Stomach smooth muscle (tissue), 2 donors: ENCODE results near the gene PLCE1.
A peak's percentile ranks its signal among the peaks of the same experiment; 100 is the strongest.
"Not testable (repeated sequence)": the region's sequence is repeated elsewhere in the genome, so short reads cannot be mapped to it uniquely, and the experiment has no call there.

Experiments
- H3K27ac ChIP-seq: one replicate; pipeline ENCODE4 v1.7.0; 2013; ENCODE audit warnings: mild to moderate bottlenecking, low read length, inconsistent platforms
- H3K27me3 ChIP-seq, 2 donors: one replicate each; pipeline ENCODE4 v1.7.0; 2013; ENCODE audit warnings: low read length in 2 of 2; ENCODE audit not compliant: insufficient read depth in 2 of 2, control insufficient read depth in 1 of 2
- H3K36me3 ChIP-seq, 2 donors: one replicate each; pipeline ENCODE4 v1.7.0; 2013; ENCODE audit warnings: low read length in 2 of 2; ENCODE audit not compliant: control insufficient read depth in 2 of 2, insufficient read depth in 2 of 2
- H3K4me1 ChIP-seq: one replicate; pipeline ENCODE4 v1.7.0; 2013; ENCODE audit warnings: low read length; ENCODE audit not compliant: control insufficient read depth, insufficient read depth
- H3K4me3 ChIP-seq, 2 donors: one replicate each; pipeline ENCODE4 v1.7.0; 2013; ENCODE audit warnings: low read length in 2 of 2
- H3K9ac ChIP-seq, 2 donors: one replicate each; pipeline ENCODE4 v1.7.0; 2013; ENCODE audit warnings: low read length in 2 of 2, mild to moderate bottlenecking in 1 of 2
- H3K9me3 ChIP-seq, 2 donors: one replicate each; pipeline ENCODE4 v1.7.0; 2013; ENCODE audit warnings: low read length in 2 of 2; ENCODE audit not compliant: control insufficient read depth in 2 of 2
- donor health status: healthy.
- donor health status: Pancreatic carcinoma.

PLCE1 gene

GRCh38 chr10:93993782-93994437 is at the start of gene PLCE1:
Gene PLCE1, plus strand, starts transcription at chr10:93993931. Its CDS starts 37,116 bp downstream, at chr10:94031047.
- Histone ChIP-seq H3K9ac (peak within 1 kb of the TSS; percentile 41 to 60), H3K4me1 (peaks cover 16% of the 10 kb centered on the region), H3K27ac (no peak within 1 kb of the TSS), H3K9me3 (no peaks in the 10 kb centered on the region), H3K36me3 (no peaks in the 10 kb centered on the region), H3K4me3 (peak within 1 kb of the TSS; percentile 77 to 83), H3K27me3 (peaks cover 0 to 12% of the 10 kb centered on the region in 2 donors)

- H3K4me1 ChIP-seq, result no peaks in the 10 kb centered on the region
- no peaks in the 10 kb centered on the region for H3K27me3 ChIP-seq
- no peak overlapping the region for H3K9ac ChIP-seq
- no peaks in the 10 kb centered on the region for H3K9me3 ChIP-seq
- no peak overlapping the region for H3K4me3 ChIP-seq
- no peak overlapping the region for H3K27ac ChIP-seq
- H3K36me3 ChIP-seq, result no peaks in the 10 kb centered on the region
Observed at GRCh38 chr10:93945819-93946218, 47.9 kb upstream of the PLCE1 start.

DNA sequence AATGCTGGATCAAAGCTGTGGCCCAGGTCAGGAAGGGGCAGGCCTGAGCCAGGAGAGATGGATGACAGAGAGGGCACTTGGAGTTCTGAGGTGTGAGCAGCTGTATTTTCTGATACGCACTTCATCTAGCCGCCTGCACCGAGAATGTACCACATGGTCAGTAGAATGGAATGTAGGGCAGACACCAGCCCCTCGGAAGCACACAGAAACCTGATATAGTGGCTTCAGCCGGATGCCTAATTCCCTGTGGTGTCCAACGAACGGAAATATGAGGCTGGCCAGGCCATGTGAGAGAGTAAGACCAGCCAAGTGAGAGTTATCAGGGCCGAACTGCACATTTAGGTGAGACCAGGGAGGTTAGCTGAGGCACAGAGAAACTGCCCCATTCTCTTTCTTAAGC is 46.7 kb upstream of the PLCE1 start:
- H3K27ac ChIP-seq, result no peak overlapping the region
- no peaks in the 10 kb centered on the region for H3K36me3 ChIP-seq
- no peak overlapping the region for H3K4me3 ChIP-seq
- H3K4me1 ChIP-seq, result no peaks in the 10 kb centered on the region
- H3K9me3 ChIP-seq, result no peaks in the 10 kb centered on the region
- H3K27me3 ChIP-seq, result no peaks in the 10 kb centered on the region
- no peak overlapping the region for H3K9ac ChIP-seq

- no peak overlapping the region for H3K9ac ChIP-seq
- no peaks in the 10 kb centered on the region for H3K27me3 ChIP-seq
- no peaks in the 10 kb centered on the region for H3K36me3 ChIP-seq
- H3K4me1 ChIP-seq, result no peaks in the 10 kb centered on the region
- no peaks in the 10 kb centered on the region for H3K9me3 ChIP-seq
- no peak overlapping the region for H3K4me3 ChIP-seq
- no peak overlapping the region for H3K27ac ChIP-seq
Observed at GRCh38 chr10:93947524-93947923, 46.2 kb upstream of the PLCE1 start.

- Histone ChIP-seq H3K27me3 (no peaks in the 10 kb centered on the region), H3K9ac (no peak overlapping the region), H3K36me3 (no peaks in the 10 kb centered on the region), H3K9me3 (no peaks in the 10 kb centered on the region), H3K4me3 (no peak overlapping the region), H3K4me1 (no peaks in the 10 kb centered on the region), H3K27ac (no peak overlapping the region)
Observed at GRCh38 chr10:93951905-93952304, 41.8 kb upstream of the PLCE1 start.

- no peaks in the 10 kb centered on the region for H3K9me3 ChIP-seq
- H3K36me3 ChIP-seq, result no peaks in the 10 kb centered on the region
- H3K4me3 ChIP-seq, result no peak overlapping the region
- H3K9ac ChIP-seq, result no peak overlapping the region
- H3K27ac ChIP-seq, result no peak overlapping the region
- no peaks in the 10 kb centered on the region for H3K4me1 ChIP-seq
- no peaks in the 10 kb centered on the region for H3K27me3 ChIP-seq
Observed at GRCh38 chr10:93954299-93954698, 39.4 kb upstream of the PLCE1 start.

DNA sequence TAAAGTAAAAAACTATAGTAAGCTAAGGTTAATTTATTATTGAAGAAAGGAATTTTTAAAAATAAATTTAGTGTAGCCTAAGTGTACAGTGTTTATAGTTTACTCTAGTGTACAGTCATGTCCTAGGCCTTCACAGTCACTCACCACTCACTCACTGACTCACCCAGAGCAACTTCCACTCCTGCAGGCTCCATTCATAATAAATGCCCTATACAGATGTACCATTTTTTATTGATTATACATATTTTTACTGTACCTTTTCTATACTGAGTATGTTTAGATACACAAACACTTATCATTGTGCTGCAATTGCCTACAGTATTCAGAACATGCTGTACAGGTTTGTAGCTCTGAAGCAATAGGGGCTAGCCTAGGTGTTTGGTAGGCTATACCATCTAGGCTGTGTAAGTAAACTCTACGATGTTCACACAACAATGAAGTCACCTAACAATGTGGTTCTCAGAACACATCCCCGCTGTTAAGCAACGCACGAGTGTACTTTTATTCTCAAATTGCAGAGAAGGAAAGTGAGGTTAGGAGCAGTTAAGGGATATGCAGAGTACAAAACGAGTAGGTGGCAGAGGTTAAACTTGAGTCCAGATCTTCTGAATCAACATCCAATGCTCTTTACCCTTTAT is 38.9 kb upstream of the PLCE1 start:
- no peaks in the 10 kb centered on the region for H3K4me1 ChIP-seq
- no peaks in the 10 kb centered on the region for H3K27me3 ChIP-seq
- H3K36me3 ChIP-seq, result no peaks in the 10 kb centered on the region
- H3K9me3 ChIP-seq, result no peaks in the 10 kb centered on the region
- H3K27ac ChIP-seq, result no peak overlapping the region
- H3K4me3 ChIP-seq, result no peak overlapping the region
- no peak overlapping the region for H3K9ac ChIP-seq

- Histone ChIP-seq H3K4me1 (no peaks in the 10 kb centered on the region), H3K9me3 (no peaks in the 10 kb centered on the region), H3K9ac (no peak overlapping the region), H3K27ac (no peak overlapping the region), H3K4me3 (no peak overlapping the region), H3K27me3 (no peaks in the 10 kb centered on the region), H3K36me3 (no peaks in the 10 kb centered on the region)
Observed at GRCh38 chr10:93958834-93959233, 34.9 kb upstream of the PLCE1 start.

- not testable (repeated sequence) for H3K4me1 ChIP-seq, H3K9me3 ChIP-seq, H3K9ac ChIP-seq, H3K36me3 ChIP-seq, H3K27me3 ChIP-seq, H3K27ac ChIP-seq, H3K4me3 ChIP-seq
Observed at GRCh38 chr10:93960988-93961387, 32.7 kb upstream of the PLCE1 start.

DNA sequence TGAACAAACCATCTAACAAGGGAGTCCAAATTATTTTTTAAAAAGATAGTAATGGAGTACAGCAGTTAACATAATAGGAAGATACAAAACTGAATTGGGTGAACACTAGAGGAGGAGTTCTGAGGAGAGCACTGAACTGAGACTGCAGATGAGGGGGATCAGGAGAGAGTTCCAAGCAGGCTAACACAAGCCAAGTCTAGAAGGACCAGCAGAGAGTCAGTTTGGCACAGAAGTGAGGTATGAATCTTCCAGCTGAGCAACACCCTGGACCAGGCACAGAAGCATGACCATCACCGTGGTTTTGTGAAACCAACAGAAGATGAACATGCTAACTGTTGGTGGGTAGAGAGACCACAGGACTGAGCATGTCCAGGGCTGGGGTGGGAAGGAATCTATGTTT is 30.8 kb upstream of the PLCE1 start:
- Histone ChIP-seq H3K4me3 (no peak overlapping the region), H3K9ac (no peak overlapping the region), H3K9me3 (no peaks in the 10 kb centered on the region), H3K4me1 (no peaks in the 10 kb centered on the region), H3K27ac (no peak overlapping the region), H3K27me3 (no peaks in the 10 kb centered on the region), H3K36me3 (no peaks in the 10 kb centered on the region)

- Histone ChIP-seq H3K4me3 (no peak overlapping the region), H3K4me1 (no peaks in the 10 kb centered on the region), H3K9me3 (no peaks in the 10 kb centered on the region), H3K36me3 (no peaks in the 10 kb centered on the region), H3K27ac (no peak overlapping the region), H3K27me3 (no peaks in the 10 kb centered on the region), H3K9ac (no peak overlapping the region)
Observed at GRCh38 chr10:93963434-93963833, 30.3 kb upstream of the PLCE1 start.
